Peyer's patch (tissue), 4 donors: ENCODE data around the gene BRSK1. TPM values are rescaled to one million over a fixed set of nuclear protein-coding genes. Genes with fewer than 3 reads are reported as not detected.
A peak's percentile ranks its signal among the peaks of the same experiment; 100 is the strongest.

Experiments
- DNase-seq, 3 donors: peaks; one replicate each; pipeline ENCODE4 v3.0.0-alpha.2; 2017 to 2019
- H3K27ac ChIP-seq, 4 donors: fragments of 200-600 bp; sonication (generic); one replicate each; pipeline ENCODE4 v1.5.1; 2016 to 2019
- H3K27me3 ChIP-seq, 2 donors: fragments of 200-600 bp; sonication (generic); one replicate each; pipeline ENCODE4 v1.5.1; 2019
- H3K36me3 ChIP-seq, 3 donors: fragments of 200-600 bp; sonication (generic); one replicate each; pipeline ENCODE4 v1.5.1; 2016 to 2019
- H3K4me1 ChIP-seq, 4 donors: fragments of 200-600 bp; sonication (generic); one replicate each; pipeline ENCODE4 v1.5.1; 2016 to 2019
- H3K4me3 ChIP-seq, 4 donors: fragments of 200-600 bp; sonication (generic); 1 replicate in 3 of 4; 2 replicates in 1 of 4; pipeline ENCODE4 v1.5.1; 2016 to 2019; ENCODE audit warnings: mild to moderate bottlenecking in 1 of 4
- H3K9me3 ChIP-seq, 4 donors: fragments of 200-600 bp; sonication (generic); one replicate each; pipeline ENCODE4 v1.5.1; 2016 to 2019; ENCODE audit warnings: mild to moderate bottlenecking in 1 of 4
- POLR2A ChIP-seq, 2 donors: fragments of 450-650 bp; IDR thresholded peaks; one replicate each; pipeline ENCODE4 v1.5.1; 2017; ENCODE audit warnings: antibody characterized with exemption in 2 of 2, mild to moderate bottlenecking in 2 of 2, moderate library complexity in 2 of 2
- total RNA-seq, 4 donors: library from RNA; depleted of rRNA; stranded (reverse); fragments of >200 nt; gene quantifications; one replicate each; pipeline ENCODE4 v1.1.0, GENCODE V29; 2016
- TF ChIP-seq, protein P1 (sequence below), 6 experiments: fragments of 450-650 bp in 4 of 6; fragments of 200-600 bp in 2 of 6; sonication (generic) in 1 of 6; IDR thresholded peaks; one replicate each; pipeline ENCODE4 v1.5.1; 2017 to 2019; ENCODE audit warnings: antibody characterized with exemption in 6 of 6, mild to moderate bottlenecking in 3 of 6, moderate library complexity in 1 of 6

Gene BRSK1
- total RNA-seq, 4 donors from 2014 or later, result 0.35 to 6.6 (median 3.0) TPM

DNA sequence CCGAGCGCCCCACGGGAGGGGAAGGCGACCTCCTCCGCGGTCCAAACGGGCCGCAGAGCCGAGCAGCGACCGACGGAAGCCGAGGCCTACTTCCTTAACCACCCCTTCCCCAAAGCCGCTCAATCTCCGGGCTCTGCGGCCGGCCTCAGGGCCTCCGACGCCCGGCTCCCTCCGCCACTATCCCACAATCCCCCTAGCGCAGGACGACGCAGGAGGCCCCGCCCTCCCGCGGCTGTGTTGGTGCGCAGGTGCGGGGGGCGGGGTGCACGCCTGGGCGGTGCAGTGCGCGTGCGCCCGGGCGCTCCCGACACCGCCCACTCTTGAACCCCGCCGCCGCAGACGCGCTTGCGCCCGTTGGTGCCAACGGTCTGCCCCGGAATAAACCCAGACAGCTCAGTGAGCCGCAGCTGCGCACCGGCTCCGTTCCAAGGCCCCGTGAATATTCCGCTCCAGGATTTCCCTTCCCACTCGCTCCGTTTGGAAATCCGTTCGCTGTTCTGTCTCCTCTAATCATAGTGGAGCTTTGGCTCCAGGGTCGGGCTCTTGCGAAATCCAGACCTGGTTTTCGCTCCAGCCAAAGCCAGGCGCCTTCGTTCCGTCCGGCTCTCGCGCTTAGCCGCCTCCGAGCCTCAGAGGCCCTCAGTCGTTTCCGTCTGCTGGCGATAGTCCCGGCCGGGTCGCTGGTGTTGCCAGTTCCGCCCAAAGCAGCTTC, 24.8 kb upstream of the BRSK1 start, which contains the start of gene PPP6R1:
Gene PPP6R1, minus strand, starts transcription at position 190 of the 712 bp plus-strand sequence. CDS start 11,914 bp downstream, outside the sequence.
- Histone ChIP-seq H3K4me3 (peak within 1 kb of the TSS; percentile 93 to 98 (median 96)), H3K27ac (peak within 1 kb of the TSS; percentile 95 to 99 (median 96)), H3K4me1 (peaks cover 0 to 40% (median 19%) of the 10 kb centered on the region in 4 donors), H3K36me3 (no peaks in the 10 kb centered on the region), H3K27me3 (no peaks in the 10 kb centered on the region), H3K9me3 (no peaks in the 10 kb centered on the region)
- TF ChIP-seq, protein P1, sequence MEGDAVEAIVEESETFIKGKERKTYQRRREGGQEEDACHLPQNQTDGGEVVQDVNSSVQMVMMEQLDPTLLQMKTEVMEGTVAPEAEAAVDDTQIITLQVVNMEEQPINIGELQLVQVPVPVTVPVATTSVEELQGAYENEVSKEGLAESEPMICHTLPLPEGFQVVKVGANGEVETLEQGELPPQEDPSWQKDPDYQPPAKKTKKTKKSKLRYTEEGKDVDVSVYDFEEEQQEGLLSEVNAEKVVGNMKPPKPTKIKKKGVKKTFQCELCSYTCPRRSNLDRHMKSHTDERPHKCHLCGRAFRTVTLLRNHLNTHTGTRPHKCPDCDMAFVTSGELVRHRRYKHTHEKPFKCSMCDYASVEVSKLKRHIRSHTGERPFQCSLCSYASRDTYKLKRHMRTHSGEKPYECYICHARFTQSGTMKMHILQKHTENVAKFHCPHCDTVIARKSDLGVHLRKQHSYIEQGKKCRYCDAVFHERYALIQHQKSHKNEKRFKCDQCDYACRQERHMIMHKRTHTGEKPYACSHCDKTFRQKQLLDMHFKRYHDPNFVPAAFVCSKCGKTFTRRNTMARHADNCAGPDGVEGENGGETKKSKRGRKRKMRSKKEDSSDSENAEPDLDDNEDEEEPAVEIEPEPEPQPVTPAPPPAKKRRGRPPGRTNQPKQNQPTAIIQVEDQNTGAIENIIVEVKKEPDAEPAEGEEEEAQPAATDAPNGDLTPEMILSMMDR (IDR thresholded peaks at IDR 0.05), result peak in 2 of 6 experiments; percentile 2 to 41
- peak; percentile 87 to 89 for TF ChIP-seq POLR2A (IDR thresholded peaks at IDR 0.05)
- peak; percentile 91 to 98 (median 97) for DNase-seq

DNA sequence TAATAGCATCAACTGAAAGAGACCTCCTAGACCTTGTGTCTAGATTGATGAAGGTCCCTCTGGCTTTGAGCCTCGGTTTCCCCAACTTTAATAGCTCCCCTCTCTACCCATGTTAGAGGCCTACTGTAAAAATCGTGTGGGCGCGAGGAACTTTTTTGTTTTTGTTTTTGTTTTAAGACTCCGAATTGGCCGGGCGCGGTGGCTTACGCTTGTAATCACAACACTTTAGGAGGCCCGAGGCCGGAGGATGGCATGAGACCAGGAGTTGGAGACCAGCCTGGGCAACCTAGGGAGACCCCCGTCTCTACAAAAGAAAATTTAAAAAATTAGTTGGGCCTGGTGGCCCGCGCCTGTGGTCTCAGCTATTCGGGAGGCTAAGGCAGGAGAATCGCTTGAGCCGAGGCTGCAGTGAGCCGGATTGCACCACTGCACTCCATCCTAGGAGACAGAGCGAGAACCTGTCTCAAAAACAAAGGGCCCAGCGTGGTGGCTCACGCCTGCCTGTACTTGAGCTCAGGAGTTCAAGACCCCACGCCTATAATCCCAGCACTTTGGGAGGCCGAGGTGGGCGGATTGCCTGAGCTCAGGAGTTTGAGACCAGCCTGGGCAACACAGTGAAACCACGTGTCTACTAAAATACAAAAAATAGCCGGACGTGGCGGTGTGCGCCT, 24.1 kb upstream of the BRSK1 start:
- Histone ChIP-seq H3K36me3 (no peaks in the 10 kb centered on the region), H3K9me3 (no peaks in the 10 kb centered on the region), H3K27ac (peak overlapping the region; percentile 95 to 99 (median 96)), H3K27me3 (no peaks in the 10 kb centered on the region), H3K4me3 (peak overlapping the region; percentile 93 to 98 (median 96)), H3K4me1 (peaks cover 0 to 37% (median 19%) of the 10 kb centered on the region in 4 donors)
- TF ChIP-seq POLR2A (IDR thresholded peaks at IDR 0.05), result peak in 1 of 2 donors; percentile 71
- TF ChIP-seq, protein P1 (IDR thresholded peaks at IDR 0.05), result no peak
- DNase-seq, result peak in 2 of 3 donors; percentile 58 to 60

GRCh38 chr19:55261671-55262126, 22.1 kb upstream of the BRSK1 start:
- no peaks in the 10 kb centered on the region for H3K27me3 ChIP-seq
- no peak for DNase-seq
- no peak overlapping the region for H3K27ac ChIP-seq
- H3K4me3 ChIP-seq, result no peak overlapping the region
- peaks cover 0 to 17% (median 5%) of the 10 kb centered on the region in 4 donors for H3K4me1 ChIP-seq
- peaks cover 0 to 10% (median 0%) of the 10 kb centered on the region in 3 donors for H3K36me3 ChIP-seq
- TF ChIP-seq, protein P1 (IDR thresholded peaks at IDR 0.05), result no peak
- no peak for TF ChIP-seq POLR2A (IDR thresholded peaks at IDR 0.05)
- no peaks in the 10 kb centered on the region for H3K9me3 ChIP-seq

- Histone ChIP-seq H3K27ac (no peak overlapping the region), H3K4me3 (no peak overlapping the region), H3K9me3 (no peaks in the 10 kb centered on the region), H3K4me1 (peaks cover 0 to 10% (median 5%) of the 10 kb centered on the region in 4 donors), H3K27me3 (no peaks in the 10 kb centered on the region), H3K36me3 (peaks cover 0 to 10% (median 0%) of the 10 kb centered on the region in 3 donors)
- TF ChIP-seq, protein P1 (IDR thresholded peaks at IDR 0.05), result no peak
- no peak for TF ChIP-seq POLR2A (IDR thresholded peaks at IDR 0.05)
- DNase-seq, result no peak
Measured at GRCh38 chr19:55262359-55262758, 21.4 kb upstream of the BRSK1 start.

GRCh38 chr19:55264531-55264930, 19.3 kb upstream of the BRSK1 start:
- Histone ChIP-seq H3K4me3 (no peak overlapping the region), H3K4me1 (peaks cover 0 to 6% (median 5%) of the 10 kb centered on the region in 4 donors), H3K9me3 (no peaks in the 10 kb centered on the region), H3K27me3 (no peaks in the 10 kb centered on the region), H3K36me3 (peaks cover 0 to 13% (median 0%) of the 10 kb centered on the region in 3 donors), H3K27ac (no peak overlapping the region)
- DNase-seq, result no peak
- TF ChIP-seq, protein P1 (IDR thresholded peaks at IDR 0.05), result no peak
- no peak for TF ChIP-seq POLR2A (IDR thresholded peaks at IDR 0.05)
